OCI-LY3 (cell line): ENCODE measurements around the gene USP5.

Experiments
- EZH2phosphoT487 ChIP-seq: fragments of 200-600 bp; shearing (Covaris generic); IDR thresholded peaks from 2 replicates; pipeline ENCODE4 v1.6.1; 2018; ENCODE audit warnings: antibody characterized with exemption, mixed run types, low read depth
- TF ChIP-seq, protein P1 (sequence below): fragments of 200-600, 300-600 bp; sonication (generic); IDR thresholded peaks from 2 replicates; pipeline ENCODE4 v1.5.1; 2014; ENCODE audit warnings: antibody characterized with exemption, low read length, low read depth

DNA sequence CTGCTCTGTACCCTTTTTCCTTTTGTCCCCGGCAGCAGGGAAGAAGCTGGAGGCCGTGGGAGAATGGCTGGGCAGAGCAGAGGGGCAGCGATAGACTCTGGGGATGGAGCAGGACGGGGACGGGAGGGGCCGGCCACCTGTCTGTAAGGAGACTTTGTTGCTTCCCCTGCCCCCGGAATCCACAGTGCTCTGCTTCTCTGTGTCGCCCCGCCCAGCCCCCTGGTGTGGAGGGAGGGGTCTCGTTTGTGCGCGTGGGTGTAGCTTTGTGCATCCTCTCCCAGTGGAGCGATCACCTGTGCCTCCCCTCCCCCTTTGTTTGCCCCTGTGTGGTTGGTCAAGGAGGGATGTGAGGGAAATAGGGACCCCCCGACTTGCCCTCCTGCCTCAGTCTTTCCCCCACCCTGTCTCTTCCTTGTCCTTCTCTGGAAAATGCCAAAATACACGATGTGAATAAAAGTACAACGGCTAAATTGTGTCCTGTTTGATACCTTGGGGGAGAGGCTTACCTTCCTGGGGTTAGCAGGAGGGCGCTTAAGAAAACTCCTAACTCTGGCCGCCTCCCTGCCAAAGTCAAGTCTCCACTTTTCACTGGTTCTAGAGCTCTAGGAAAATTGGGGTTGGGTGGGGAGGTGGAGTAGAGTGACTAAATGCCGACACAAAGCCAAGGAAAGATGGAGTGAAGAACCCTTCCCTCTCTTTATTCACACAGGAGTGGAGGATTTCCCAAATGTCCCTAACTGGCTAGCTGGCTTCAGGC lies 14.4 kb downstream of the USP5 start:
- TF ChIP-seq, protein P1, sequence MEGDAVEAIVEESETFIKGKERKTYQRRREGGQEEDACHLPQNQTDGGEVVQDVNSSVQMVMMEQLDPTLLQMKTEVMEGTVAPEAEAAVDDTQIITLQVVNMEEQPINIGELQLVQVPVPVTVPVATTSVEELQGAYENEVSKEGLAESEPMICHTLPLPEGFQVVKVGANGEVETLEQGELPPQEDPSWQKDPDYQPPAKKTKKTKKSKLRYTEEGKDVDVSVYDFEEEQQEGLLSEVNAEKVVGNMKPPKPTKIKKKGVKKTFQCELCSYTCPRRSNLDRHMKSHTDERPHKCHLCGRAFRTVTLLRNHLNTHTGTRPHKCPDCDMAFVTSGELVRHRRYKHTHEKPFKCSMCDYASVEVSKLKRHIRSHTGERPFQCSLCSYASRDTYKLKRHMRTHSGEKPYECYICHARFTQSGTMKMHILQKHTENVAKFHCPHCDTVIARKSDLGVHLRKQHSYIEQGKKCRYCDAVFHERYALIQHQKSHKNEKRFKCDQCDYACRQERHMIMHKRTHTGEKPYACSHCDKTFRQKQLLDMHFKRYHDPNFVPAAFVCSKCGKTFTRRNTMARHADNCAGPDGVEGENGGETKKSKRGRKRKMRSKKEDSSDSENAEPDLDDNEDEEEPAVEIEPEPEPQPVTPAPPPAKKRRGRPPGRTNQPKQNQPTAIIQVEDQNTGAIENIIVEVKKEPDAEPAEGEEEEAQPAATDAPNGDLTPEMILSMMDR, result no peak
- no peak for TF ChIP-seq EZH2phosphoT487
